GM19240 (cell line): Measurements from ENCODE around the gene THOC2.
"Not testable (repeated sequence)": the region's sequence is repeated elsewhere in the genome, so short reads cannot be mapped to it uniquely, and the experiment has no call there.

Source experiments
- DNase-seq: peaks from one replicate; pipeline ENCODE4 v3.0.0; 2011; ENCODE audit warnings: low spot score; ENCODE audit not compliant: insufficient read length

THOC2 gene

GRCh38 chrX:123580792-123581191 lies 152.1 kb downstream of the THOC2 start:
- no peak for DNase-seq

- not testable (repeated sequence) for DNase-seq
Measured at GRCh38 chrX:123574027-123574426, 158.8 kb downstream of the THOC2 start.

- no peak for DNase-seq
Measured at GRCh38 chrX:123570011-123570590, 162.8 kb downstream of the THOC2 start.

- DNase-seq, result no peak
Measured at GRCh38 chrX:123563167-123563566, 169.7 kb downstream of the THOC2 start.

GRCh38 chrX:123562342-123563146 lies 170.3 kb downstream of the THOC2 start:
- no peak for DNase-seq

- DNase-seq, result no peak
Measured at GRCh38 chrX:123561439-123562215, 171.2 kb downstream of the THOC2 start.

- no peak for DNase-seq
Measured at GRCh38 chrX:123550829-123551228, 182.0 kb downstream of the THOC2 start.
